ENCODE data around the gene ALDH3B2.
A peak's percentile ranks its signal among the peaks of the same experiment; 100 is the strongest.

Gene ALDH3B2

DNA sequence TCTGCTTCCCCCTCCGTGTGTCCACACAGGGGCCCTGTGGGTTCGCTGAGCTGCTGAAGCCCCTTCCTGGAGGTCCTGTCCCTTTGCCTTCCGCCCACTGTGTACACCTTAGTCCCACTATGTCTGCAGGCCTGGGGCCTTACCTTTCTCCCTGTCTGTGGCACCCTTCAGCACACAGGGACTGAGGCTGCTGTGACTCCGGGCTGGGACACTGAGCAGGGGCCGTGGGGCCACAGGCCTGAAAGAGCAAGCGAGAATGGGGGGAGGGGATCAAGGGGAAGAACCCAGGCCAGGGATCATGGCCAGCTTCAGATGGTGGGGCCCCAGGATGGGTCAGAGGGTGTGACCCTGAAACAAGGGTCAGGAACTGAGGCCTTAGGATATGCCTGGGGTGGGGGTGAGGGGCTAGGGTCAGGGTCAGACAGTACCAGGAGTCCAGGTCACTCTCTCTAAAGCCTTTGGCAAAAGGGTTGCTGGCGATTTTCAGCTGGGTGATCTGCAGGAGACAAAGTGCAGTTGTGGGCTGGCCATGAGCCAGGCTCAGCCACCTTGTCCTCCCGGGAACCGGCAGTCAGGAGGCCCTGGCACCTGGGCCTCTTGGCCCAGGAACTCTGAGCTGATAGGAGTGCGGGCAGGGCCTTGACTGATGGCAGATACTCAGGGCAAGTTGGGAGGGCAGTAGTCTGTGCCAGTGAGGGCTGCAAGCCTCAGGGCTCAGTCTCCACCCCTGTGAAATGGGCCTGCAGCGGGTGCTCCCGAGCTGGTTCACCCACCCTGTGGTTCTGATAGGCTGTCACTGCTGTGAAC lies 42.0 kb downstream of the ALDH3B2 start:
- TF ChIP-seq TAF1 (IDR thresholded peaks at IDR 0.05; ENCODE audit: borderline replicate concordance, insufficient read depth, low read length) (no peak), POLR2AphosphoS5 (IDR thresholded peaks at IDR 0.05; ENCODE audit: low read depth, low read length) (no peak), SIN3A (IDR thresholded peaks at IDR 0.05; ENCODE audit: borderline replicate concordance, insufficient read depth, low read length) (no peak), FOXP2 (optimal IDR thresholded peaks at IDR 0.05; ENCODE audit: borderline replicate concordance, extremely low read depth, extremely low read length, insufficient read depth) (no peak)
- TF ChIP-seq, protein P1, sequence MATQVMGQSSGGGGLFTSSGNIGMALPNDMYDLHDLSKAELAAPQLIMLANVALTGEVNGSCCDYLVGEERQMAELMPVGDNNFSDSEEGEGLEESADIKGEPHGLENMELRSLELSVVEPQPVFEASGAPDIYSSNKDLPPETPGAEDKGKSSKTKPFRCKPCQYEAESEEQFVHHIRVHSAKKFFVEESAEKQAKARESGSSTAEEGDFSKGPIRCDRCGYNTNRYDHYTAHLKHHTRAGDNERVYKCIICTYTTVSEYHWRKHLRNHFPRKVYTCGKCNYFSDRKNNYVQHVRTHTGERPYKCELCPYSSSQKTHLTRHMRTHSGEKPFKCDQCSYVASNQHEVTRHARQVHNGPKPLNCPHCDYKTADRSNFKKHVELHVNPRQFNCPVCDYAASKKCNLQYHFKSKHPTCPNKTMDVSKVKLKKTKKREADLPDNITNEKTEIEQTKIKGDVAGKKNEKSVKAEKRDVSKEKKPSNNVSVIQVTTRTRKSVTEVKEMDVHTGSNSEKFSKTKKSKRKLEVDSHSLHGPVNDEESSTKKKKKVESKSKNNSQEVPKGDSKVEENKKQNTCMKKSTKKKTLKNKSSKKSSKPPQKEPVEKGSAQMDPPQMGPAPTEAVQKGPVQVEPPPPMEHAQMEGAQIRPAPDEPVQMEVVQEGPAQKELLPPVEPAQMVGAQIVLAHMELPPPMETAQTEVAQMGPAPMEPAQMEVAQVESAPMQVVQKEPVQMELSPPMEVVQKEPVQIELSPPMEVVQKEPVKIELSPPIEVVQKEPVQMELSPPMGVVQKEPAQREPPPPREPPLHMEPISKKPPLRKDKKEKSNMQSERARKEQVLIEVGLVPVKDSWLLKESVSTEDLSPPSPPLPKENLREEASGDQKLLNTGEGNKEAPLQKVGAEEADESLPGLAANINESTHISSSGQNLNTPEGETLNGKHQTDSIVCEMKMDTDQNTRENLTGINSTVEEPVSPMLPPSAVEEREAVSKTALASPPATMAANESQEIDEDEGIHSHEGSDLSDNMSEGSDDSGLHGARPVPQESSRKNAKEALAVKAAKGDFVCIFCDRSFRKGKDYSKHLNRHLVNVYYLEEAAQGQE (IDR thresholded peaks at IDR 0.05; ENCODE audit: insufficient read depth in 1 of 2, low read depth in 2 of 2, low read length in 2 of 2) = no peak

- TF ChIP-seq SIN3A (IDR thresholded peaks at IDR 0.05; ENCODE audit: borderline replicate concordance, insufficient read depth, low read length) (no peak), FOXP2 (optimal IDR thresholded peaks at IDR 0.05; ENCODE audit: borderline replicate concordance, extremely low read depth, extremely low read length, insufficient read depth) (no peak), TAF1 (IDR thresholded peaks at IDR 0.05; ENCODE audit: borderline replicate concordance, insufficient read depth, low read length) (no peak), POLR2AphosphoS5 (IDR thresholded peaks at IDR 0.05; ENCODE audit: low read depth, low read length) (no peak)
- TF ChIP-seq, protein P1 (IDR thresholded peaks at IDR 0.05; ENCODE audit: insufficient read depth in 1 of 2, low read depth in 2 of 2, low read length in 2 of 2) = no peak
Observed at GRCh38 chr11:67631853-67632174, 42.6 kb downstream of the ALDH3B2 start.

DNA sequence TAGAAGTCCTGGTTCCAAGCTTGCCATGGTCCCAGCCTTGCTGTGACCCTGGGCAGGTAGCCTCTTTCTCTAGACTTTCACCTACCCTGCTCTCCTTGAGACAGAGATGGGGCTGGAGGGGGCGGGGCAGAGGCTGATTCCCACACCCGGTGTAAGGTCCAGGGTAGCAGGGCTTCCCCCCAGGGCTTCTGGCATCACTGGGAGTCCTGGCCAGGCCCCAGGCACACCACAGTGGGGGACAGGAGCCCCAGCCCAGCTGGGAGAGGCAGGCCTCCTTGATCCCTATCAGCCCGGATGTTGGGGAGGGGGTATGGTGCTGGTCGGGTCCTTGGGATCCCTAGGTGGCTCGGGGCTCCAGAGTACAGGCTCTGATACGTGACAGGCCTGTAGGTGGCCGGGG lies 43.0 kb downstream of the ALDH3B2 start:
- TF ChIP-seq POLR2AphosphoS5 (IDR thresholded peaks at IDR 0.05; ENCODE audit: low read depth, low read length) = no peak
- TF ChIP-seq SIN3A (IDR thresholded peaks at IDR 0.05; ENCODE audit: borderline replicate concordance, insufficient read depth, low read length) = no peak
- no peak for TF ChIP-seq TAF1 (IDR thresholded peaks at IDR 0.05; ENCODE audit: borderline replicate concordance, insufficient read depth, low read length)
- TF ChIP-seq, protein P1 (IDR thresholded peaks at IDR 0.05; ENCODE audit: insufficient read depth in 1 of 2, low read depth in 2 of 2, low read length in 2 of 2) = no peak
- no peak for TF ChIP-seq FOXP2 (optimal IDR thresholded peaks at IDR 0.05; ENCODE audit: borderline replicate concordance, extremely low read depth, extremely low read length, insufficient read depth)

DNA sequence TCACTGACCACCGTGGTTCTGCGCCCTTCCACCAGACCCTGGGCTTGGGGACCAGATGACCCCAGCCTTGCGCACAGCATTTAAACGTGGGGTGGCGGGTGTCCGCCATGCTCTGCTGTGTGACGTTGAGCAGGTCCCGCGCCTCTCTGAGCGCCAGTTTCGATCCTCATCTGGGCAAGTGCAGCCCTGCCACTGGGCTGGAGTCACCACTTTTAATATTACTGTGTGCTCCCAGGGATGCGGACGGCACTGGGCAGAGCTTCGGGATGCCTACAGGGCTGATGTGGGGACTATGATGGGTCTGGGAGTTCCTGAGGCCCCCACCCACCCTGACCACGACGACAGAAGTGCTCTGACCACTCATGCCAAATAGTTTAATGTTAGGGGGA lies 43.5 kb downstream of the ALDH3B2 start:
- peak; percentile 25; the same call in 1 of the 2 replicates for TF ChIP-seq TAF1 (IDR thresholded peaks at IDR 0.05; ENCODE audit: borderline replicate concordance, insufficient read depth, low read length)
- TF ChIP-seq SIN3A (IDR thresholded peaks at IDR 0.05; ENCODE audit: borderline replicate concordance, insufficient read depth, low read length) = no peak

GRCh38 chr11:67630228-67630942 lies 44.0 kb downstream of the ALDH3B2 start:
- TF ChIP-seq SIN3A (IDR thresholded peaks at IDR 0.05; ENCODE audit: borderline replicate concordance, insufficient read depth, low read length) (peak; percentile 90; the same call in 1 of the 2 replicates), TAF1 (IDR thresholded peaks at IDR 0.05; ENCODE audit: borderline replicate concordance, insufficient read depth, low read length) (no peak), FOXP2 (optimal IDR thresholded peaks at IDR 0.05; ENCODE audit: borderline replicate concordance, extremely low read depth, extremely low read length, insufficient read depth) (peak; percentile 50), POLR2AphosphoS5 (IDR thresholded peaks at IDR 0.05; ENCODE audit: low read depth, low read length) (no peak; the same call in 1 of the 2 replicates)
- TF ChIP-seq, protein P1 (IDR thresholded peaks at IDR 0.05; ENCODE audit: insufficient read depth in 1 of 2, low read depth in 2 of 2, low read length in 2 of 2) = no peak

Data from PFSK-1 (cell line).